Skeletal muscle satellite cell (primary cell): ENCODE data around the gene PVALB.
"Not testable (repeated sequence)": the region's sequence is repeated elsewhere in the genome, so short reads cannot be mapped to it uniquely, and the experiment has no call there.

Source experiments
- H3K27me3 ChIP-seq: 2 replicates; pipeline ENCODE4 v1.7.0; 2013; ENCODE audit warnings: low read length; ENCODE audit not compliant: control insufficient read depth, insufficient read depth
- H3K36me3 ChIP-seq: 2 replicates; pipeline ENCODE4 v1.7.0; 2013; ENCODE audit warnings: mild to moderate bottlenecking, control low read depth, low read length; ENCODE audit not compliant: insufficient read depth
- H3K4me1 ChIP-seq: 2 replicates; pipeline ENCODE4 v1.7.0; 2013; ENCODE audit warnings: low read length; ENCODE audit not compliant: control insufficient read depth, insufficient read depth
- H3K4me2 ChIP-seq: 2 replicates; pipeline ENCODE4 v1.7.0; 2013; ENCODE audit warnings: mild to moderate bottlenecking, low read length
- H3K4me3 ChIP-seq: 2 replicates; pipeline ENCODE4 v1.7.0; 2013; ENCODE audit warnings: low read length
- H3K9ac ChIP-seq: 2 replicates; pipeline ENCODE4 v1.7.0; 2013; ENCODE audit warnings: mild to moderate bottlenecking, low read depth, low read length, moderate library complexity
- H3K9me3 ChIP-seq: replicated peaks from 2 replicates; pipeline ENCODE4 v1.7.0; 2013; ENCODE audit warnings: mild to moderate bottlenecking, control low read depth, low read length

Gene PVALB

GRCh38 chr22:36759481-36760159, 57.2 kb downstream of the PVALB start:
- H3K4me2 ChIP-seq, result no peak overlapping the region
- peaks cover 4% of the 10 kb centered on the region for H3K4me1 ChIP-seq
- H3K36me3 ChIP-seq, result no peaks in the 10 kb centered on the region
- H3K9ac ChIP-seq, result no peak overlapping the region
- no peak overlapping the region for H3K4me3 ChIP-seq
- no peaks in the 10 kb centered on the region for H3K9me3 ChIP-seq
- peaks cover 13% of the 10 kb centered on the region for H3K27me3 ChIP-seq

GRCh38 chr22:36758792-36759271, 58.0 kb downstream of the PVALB start:
- Histone ChIP-seq H3K4me3 (no peak overlapping the region), H3K36me3 (no peaks in the 10 kb centered on the region), H3K4me1 (peaks cover 4% of the 10 kb centered on the region), H3K27me3 (peaks cover 20% of the 10 kb centered on the region), H3K9me3 (no peaks in the 10 kb centered on the region), H3K9ac (no peak overlapping the region), H3K4me2 (no peak overlapping the region)

DNA sequence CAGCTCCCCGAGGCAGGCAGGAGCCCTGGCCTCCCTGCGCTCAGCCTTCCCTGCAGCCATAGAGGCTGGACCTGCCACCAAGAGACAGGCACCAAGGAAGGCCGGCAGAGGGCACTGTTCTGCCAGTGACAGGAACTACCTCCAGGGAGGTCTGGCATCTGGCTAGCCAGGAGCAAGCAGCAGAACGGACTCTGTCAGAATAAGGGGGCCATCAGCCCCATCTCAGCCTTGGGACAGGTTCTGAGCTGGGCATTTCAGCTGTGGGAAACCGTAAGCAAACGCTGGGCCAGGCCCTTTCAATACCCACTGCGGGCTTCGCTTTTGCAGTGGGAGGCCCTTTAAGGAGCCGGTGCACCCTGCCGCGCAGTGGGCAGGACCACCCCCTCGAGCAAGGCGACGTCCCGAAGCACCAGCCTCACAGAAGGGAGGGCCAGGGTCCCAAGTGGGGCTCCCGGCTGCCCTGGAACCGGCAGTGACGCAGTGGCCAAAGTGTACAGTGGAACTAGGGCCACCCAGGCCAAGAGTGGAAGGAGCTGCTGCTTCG, 59.1 kb downstream of the PVALB start:
- no peaks in the 10 kb centered on the region for H3K9me3 ChIP-seq
- no peaks in the 10 kb centered on the region for H3K36me3 ChIP-seq
- H3K9ac ChIP-seq, result no peak overlapping the region
- H3K4me3 ChIP-seq, result no peak overlapping the region
- H3K27me3 ChIP-seq, result peaks cover 31% of the 10 kb centered on the region
- H3K4me2 ChIP-seq, result no peak overlapping the region
- peaks cover 4% of the 10 kb centered on the region for H3K4me1 ChIP-seq

- Histone ChIP-seq H3K4me2 (no peak overlapping the region), H3K4me3 (no peak overlapping the region), H3K4me1 (no peaks in the 10 kb centered on the region), H3K9me3 (no peaks in the 10 kb centered on the region), H3K27me3 (peaks cover 37% of the 10 kb centered on the region), H3K36me3 (no peaks in the 10 kb centered on the region), H3K9ac (no peak overlapping the region)
Measured at GRCh38 chr22:36756746-36757655, 59.8 kb downstream of the PVALB start.

DNA sequence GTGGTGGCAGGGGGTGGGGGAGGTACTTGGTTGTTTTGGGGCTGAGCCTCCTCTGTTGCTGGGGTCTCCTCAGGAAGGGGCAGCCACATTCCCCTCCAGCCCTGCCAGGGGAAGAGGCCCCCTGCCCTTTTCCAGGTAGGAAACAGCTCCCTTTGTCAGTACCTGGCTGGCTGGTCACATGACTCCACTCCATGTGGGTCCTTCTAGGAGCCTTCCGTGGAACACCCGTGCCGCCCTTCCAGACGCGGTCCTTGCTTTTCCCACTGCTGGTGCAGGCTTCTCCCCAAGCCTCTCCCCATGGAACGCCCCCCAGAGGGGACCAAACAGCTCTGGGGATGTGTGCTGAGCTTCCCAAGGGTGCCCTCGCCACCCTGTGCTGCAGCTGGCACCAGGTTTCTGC, 60.8 kb downstream of the PVALB start:
- H3K36me3 ChIP-seq, result no peaks in the 10 kb centered on the region
- no peak overlapping the region for H3K4me3 ChIP-seq
- H3K9ac ChIP-seq, result no peak overlapping the region
- no peaks in the 10 kb centered on the region for H3K9me3 ChIP-seq
- H3K4me2 ChIP-seq, result no peak overlapping the region
- H3K27me3 ChIP-seq, result peaks cover 37% of the 10 kb centered on the region
- no peaks in the 10 kb centered on the region for H3K4me1 ChIP-seq

GRCh38 chr22:36755316-36755715, 61.5 kb downstream of the PVALB start:
- Histone ChIP-seq H3K9me3 (no peaks in the 10 kb centered on the region), H3K4me2 (no peak overlapping the region), H3K27me3 (peaks cover 37% of the 10 kb centered on the region), H3K36me3 (no peaks in the 10 kb centered on the region), H3K4me1 (no peaks in the 10 kb centered on the region), H3K9ac (no peak overlapping the region), H3K4me3 (no peak overlapping the region)

DNA sequence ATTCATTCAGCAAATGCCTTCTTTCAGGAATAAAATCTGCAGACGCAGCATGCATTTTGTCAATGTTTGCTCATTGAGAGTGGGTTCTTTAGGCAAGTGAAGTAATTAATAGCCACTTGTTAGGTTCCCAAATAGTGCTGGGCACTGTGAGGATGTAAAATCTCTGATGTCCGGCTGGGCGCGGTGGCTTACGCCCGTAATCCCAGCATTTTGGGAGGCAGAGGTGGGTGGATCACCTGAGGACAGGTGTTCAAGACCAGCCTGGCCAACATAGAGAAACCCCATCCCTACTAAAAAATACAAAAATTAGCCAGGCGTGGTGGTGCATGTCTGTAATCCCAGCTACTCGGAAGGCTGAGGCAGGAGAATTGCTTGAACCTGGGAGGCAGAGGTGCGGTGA, 62.0 kb downstream of the PVALB start:
- H3K36me3 ChIP-seq, H3K4me2 ChIP-seq, H3K9me3 ChIP-seq, H3K4me3 ChIP-seq, H3K9ac ChIP-seq, H3K4me1 ChIP-seq: not testable (repeated sequence)
- H3K27me3 ChIP-seq, result peaks cover 37% of the 10 kb centered on the region

- no peaks in the 10 kb centered on the region for H3K4me1 ChIP-seq
- H3K4me3 ChIP-seq, result no peak overlapping the region
- H3K27me3 ChIP-seq, result peaks cover 37% of the 10 kb centered on the region
- no peak overlapping the region for H3K4me2 ChIP-seq
- no peak overlapping the region for H3K9ac ChIP-seq
- no peaks in the 10 kb centered on the region for H3K9me3 ChIP-seq
- no peaks in the 10 kb centered on the region for H3K36me3 ChIP-seq
Measured at GRCh38 chr22:36753916-36754315, 62.9 kb downstream of the PVALB start.

DNA sequence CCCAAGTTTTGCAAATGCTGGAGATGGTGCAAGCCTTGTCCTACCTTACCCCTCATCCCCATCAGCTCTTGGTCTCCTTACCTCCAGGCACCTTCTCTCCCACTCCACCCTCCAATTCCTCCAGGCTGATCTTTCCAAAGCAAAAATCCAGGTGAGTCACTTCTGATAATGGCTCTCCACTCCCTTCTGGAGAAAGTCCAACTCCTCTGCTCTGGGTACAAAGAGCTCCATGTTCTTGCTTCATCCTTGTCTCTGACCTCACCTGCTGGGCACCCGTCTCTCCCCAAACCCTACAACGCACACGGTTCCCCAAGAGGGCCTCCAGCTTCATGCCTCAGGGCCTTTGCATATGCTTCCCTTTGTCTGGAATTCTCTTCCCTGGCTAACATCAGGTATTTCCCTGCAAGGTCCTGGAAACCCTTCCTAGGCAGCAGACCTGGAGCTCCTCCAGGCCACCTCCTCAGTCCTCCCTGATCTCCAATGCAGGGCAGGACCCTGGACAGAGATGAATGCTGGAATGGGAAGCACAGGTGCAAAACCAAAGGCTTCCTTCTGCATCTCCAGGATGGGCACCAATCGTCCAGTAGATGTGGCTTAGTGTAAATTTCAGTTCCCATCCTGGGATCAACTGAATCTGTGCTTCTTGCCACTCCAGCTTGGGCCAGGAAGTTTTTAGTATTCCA, 63.6 kb downstream of the PVALB start:
- Histone ChIP-seq H3K36me3 (no peaks in the 10 kb centered on the region), H3K4me1 (no peaks in the 10 kb centered on the region), H3K9me3 (no peaks in the 10 kb centered on the region), H3K4me3 (no peak overlapping the region), H3K9ac (no peak overlapping the region), H3K27me3 (peaks cover 37% of the 10 kb centered on the region), H3K4me2 (no peak overlapping the region)
